ENCODE measurements around the gene PLEKHH2.
"Not testable (repeated sequence)": the region's sequence is repeated elsewhere in the genome, so short reads cannot be mapped to it uniquely, and the experiment has no call there.

PLEKHH2 gene

GRCh38 chr2:43637030-43637803 lies at the start of gene PLEKHH2:
Gene PLEKHH2 (plus strand): TSS chr2:43637260. CDS start chr2:43644674, 7,414 bp downstream.
- DNase-seq (ENCODE audit: low read depth), result peak; percentile 81

GRCh38 chr2:43592443-43592842 lies 44.6 kb upstream of the PLEKHH2 start:
- DNase-seq (ENCODE audit: low read depth), result no peak

GRCh38 chr2:43593254-43593653 lies 43.8 kb upstream of the PLEKHH2 start:
- DNase-seq (ENCODE audit: low read depth), result no peak

- no peak for DNase-seq (ENCODE audit: low read depth)
These were observed 42.2 kb upstream of the PLEKHH2 start for GRCh38 chr2:43594875-43595274.

DNA sequence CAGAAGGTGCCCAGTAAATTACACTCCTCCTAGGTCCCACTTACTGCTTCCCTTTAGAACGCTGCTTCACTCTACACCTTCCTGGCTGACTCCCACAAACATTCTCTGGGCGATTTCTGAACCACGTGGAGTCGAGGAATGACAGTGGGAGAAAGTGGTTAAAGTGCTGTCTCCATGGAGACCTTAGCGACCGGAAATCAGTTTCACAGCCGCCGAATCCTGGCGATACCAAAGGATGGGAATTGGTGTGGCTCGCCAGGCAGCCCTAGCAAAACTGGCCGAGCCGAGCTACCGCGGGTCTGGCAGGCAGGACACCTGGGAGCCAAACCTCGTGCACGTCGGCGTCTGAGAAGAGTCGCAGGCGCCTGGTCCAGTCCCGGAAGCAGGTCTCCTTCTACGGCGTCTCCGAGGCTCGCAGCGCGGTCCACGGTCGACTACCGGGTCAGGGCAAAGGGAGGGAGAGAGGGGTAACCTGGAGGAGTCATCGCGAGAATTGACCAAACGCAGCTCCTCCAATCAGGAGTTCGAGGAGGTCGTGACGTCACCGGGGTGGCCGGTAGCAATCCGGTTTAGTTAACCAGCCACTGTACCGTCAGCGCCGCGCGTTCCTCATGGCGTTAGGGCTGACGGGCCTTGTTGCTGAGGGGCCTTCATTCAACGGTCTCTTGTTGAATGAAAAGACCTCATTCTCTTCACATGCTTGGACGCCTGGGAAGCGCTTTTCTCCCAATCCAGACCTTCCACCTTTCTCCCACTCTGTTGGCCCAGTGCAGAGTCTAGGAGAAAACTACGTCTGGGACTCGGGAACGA lies 41.3 kb upstream of the PLEKHH2 start, which contains the start of gene THADA:
Gene THADA, minus strand, starts transcription at position 436 of the 810 bp plus-strand sequence. CDS start 3,646 bp downstream, outside the sequence.
- peak; percentile 93 for DNase-seq (ENCODE audit: low read depth)

GRCh38 chr2:43600596-43600995 lies 36.5 kb upstream of the PLEKHH2 start:
- not testable (repeated sequence) for DNase-seq (ENCODE audit: low read depth)

- DNase-seq (ENCODE audit: low read depth), result no peak
These were observed 32.4 kb upstream of the PLEKHH2 start for GRCh38 chr2:43604674-43605073.

DNA sequence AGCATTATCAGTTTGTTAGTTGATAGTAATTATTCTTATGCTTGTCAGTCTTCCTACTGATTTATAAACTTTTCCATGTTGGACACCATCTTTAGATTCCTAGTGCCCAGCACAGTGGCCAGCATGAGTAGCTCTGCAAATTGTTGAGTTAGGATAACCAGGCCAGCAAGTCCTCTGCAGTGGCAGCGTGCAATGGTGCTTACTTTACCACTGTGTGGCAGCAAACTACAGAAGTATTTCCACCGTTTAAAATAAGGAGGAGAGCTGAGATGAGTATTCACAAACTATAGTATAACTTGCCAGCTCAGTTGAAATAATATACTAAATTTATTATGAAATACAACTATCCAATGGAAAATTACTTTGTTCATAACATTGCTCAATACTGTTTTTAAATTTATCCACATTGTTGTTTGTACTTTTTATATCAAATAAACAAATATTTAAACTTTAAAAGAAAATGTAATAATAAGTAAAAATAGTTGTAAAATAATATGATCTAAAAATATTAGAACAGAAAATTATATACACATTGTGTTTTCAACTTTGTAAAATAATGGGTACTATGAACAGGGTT lies 31.9 kb upstream of the PLEKHH2 start:
- DNase-seq (ENCODE audit: low read depth), result no peak

DNA sequence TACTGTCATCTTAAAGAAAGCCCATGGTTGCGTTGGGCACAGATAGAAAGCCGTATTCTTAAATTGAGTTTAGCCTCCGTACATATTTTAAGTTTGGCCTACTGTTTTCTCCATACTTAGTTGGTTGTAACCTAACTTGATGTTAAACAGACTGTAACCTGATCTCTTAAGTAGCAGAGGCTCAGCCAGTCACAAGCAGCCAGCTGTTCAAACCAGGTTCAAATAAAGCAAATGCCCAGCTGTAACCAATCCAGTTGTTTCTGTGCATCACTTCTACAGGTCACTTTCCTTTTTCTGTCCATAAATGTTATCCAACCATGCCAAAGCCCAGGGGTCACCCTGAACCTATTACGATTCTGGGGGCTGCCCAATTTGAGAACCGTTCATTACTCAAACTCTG lies 31.2 kb upstream of the PLEKHH2 start:
- DNase-seq (ENCODE audit: low read depth), result no peak

DNA sequence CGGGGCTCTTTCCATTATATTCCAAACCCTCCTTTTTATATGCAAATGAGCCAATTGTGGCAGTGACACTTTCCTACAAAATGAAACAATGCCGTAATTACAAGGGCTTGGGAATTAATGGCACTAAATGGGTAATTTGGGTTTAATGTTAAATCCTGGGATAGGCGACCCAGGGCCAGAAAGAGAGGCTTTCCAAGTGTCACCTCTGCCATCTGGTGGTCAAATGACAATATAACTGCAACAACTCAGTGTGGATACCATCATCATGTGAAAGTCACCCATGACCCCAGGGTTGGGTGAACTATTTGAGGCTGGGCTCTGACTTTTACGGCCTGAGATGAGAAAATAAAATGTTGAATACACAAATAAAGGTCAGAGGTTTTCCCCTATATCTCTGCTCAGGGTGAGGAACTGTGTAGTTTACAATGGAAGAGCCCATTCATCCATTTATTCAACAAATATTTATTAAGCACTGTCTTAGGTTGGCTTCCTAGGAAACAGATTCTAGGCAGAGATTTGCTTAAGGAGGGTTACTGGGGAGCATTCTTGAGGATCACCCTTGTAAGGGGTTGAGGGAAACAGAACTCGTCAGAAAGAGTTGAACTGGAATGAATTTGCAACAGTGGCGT lies 27.7 kb upstream of the PLEKHH2 start:
- DNase-seq (ENCODE audit: low read depth), result no peak

DNA sequence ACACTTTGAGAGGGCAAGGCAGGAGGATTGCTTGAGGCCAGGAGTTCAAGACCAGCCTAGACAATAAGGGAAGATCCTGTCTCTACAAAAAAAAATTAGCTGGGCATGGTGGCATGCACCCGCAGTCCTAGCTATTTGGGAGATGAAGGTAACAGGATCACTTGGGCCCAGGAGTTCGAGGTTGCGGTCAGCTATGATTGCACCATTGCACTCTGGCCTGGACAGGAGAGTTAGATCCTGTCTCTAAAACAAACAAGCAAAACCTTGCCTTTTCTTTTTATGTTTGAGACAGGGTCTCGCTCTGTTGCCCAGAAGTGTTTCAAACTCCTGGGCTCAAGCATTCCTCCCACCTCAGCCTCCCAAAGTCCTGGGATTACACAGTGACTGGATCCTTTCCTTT lies 26.7 kb upstream of the PLEKHH2 start:
- DNase-seq (ENCODE audit: low read depth), result no peak

- peak; percentile 66 for DNase-seq (ENCODE audit: low read depth)
These were observed 24.8 kb upstream of the PLEKHH2 start for GRCh38 chr2:43611987-43612894.

GRCh38 chr2:43612944-43613343 lies 24.1 kb upstream of the PLEKHH2 start:
- no peak for DNase-seq (ENCODE audit: low read depth)

DNA sequence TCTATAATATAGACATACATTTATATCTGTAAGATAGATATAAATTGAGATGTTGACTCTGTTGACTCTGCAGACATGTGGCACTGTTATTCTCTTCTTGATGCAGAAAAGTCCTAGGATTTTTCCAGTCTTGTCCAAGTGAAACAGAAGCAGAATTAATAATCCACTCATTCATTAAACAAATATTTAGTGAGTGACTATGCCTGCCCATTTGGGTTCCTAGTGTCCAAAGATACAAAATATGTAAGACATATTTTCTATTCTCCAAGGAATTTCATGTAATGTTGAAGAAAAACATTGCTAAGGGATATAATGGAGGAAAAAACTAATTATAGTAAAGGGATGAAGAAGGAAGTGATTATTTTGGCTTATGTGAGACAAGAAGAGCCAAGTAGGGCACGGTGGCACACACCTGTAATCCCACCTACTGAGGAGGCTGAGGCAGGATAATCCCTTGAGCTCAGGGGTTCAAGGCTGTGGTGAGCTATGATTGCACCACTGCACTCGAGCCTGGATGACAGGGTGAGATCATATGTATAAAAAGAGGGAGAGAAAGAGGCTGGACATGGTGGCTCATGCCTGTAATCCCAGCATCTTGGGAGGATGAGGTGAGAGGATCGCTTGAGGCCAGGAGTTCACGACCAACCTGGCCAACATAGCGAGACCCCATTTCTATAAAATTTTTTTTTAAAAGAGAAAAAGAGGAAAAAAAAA lies 19.9 kb upstream of the PLEKHH2 start:
- DNase-seq (ENCODE audit: low read depth), result no peak

- no peak for DNase-seq (ENCODE audit: low read depth)
These were observed 17.5 kb upstream of the PLEKHH2 start for GRCh38 chr2:43619511-43619910.

- no peak for DNase-seq (ENCODE audit: low read depth)
These were observed 14.1 kb upstream of the PLEKHH2 start for GRCh38 chr2:43622931-43623451.

GRCh38 chr2:43631618-43632317 lies 5.3 kb upstream of the PLEKHH2 start:
- DNase-seq (ENCODE audit: low read depth), result no peak

- DNase-seq (ENCODE audit: low read depth), result no peak
These were observed 2.3 kb upstream of the PLEKHH2 start for GRCh38 chr2:43634604-43635306.

GRCh38 chr2:43636153-43636552 lies 907 bp upstream of the PLEKHH2 start:
- not testable (repeated sequence) for DNase-seq (ENCODE audit: low read depth)

Measured in activated T-cell treated with anti-CD3 and anti-CD28 coated beads for 1 hour (primary cell).